Glutamatergic neuron (in vitro differentiated cells): ENCODE results near the gene OR4K17. TPM values are rescaled to one million over a fixed set of nuclear protein-coding genes. Genes with fewer than 3 reads are reported as not detected.
"Not testable (repeated sequence)": the region's sequence is repeated elsewhere in the genome, so short reads cannot be mapped to it uniquely, and the experiment has no call there.

Experiments
- DNase-seq: peaks from one replicate; pipeline ENCODE4 v3.0.0; 2022
- H3K27ac Mint-ChIP-seq: one replicate; pipeline ENCODE4 v1.8.0; 2020; ENCODE audit warnings: mild to moderate bottlenecking, mixed read lengths, inconsistent platforms; ENCODE audit not compliant: unreplicated experiment
- H3K27me3 Mint-ChIP-seq: one replicate; pipeline ENCODE4 v1.8.0; 2020; ENCODE audit warnings: mild to moderate bottlenecking, moderate library complexity, mixed read lengths, inconsistent platforms; ENCODE audit not compliant: unreplicated experiment
- H3K36me3 Mint-ChIP-seq: one replicate; pipeline ENCODE4 v1.8.0; 2020; ENCODE audit warnings: mild to moderate bottlenecking, mixed read lengths, inconsistent platforms; ENCODE audit not compliant: unreplicated experiment
- H3K4me1 Mint-ChIP-seq: one replicate; pipeline ENCODE4 v1.8.0; 2020; ENCODE audit warnings: mild to moderate bottlenecking, low read depth, mixed read lengths, inconsistent platforms; ENCODE audit not compliant: unreplicated experiment
- H3K4me3 Mint-ChIP-seq: one replicate; pipeline ENCODE4 v1.8.0; 2020; ENCODE audit warnings: mild to moderate bottlenecking, mixed read lengths, inconsistent platforms; ENCODE audit not compliant: unreplicated experiment
- H3K9me3 Mint-ChIP-seq: one replicate; pipeline ENCODE4 v1.8.0; 2020; ENCODE audit warnings: mild to moderate bottlenecking, moderate library complexity, mixed read lengths, inconsistent platforms; ENCODE audit not compliant: unreplicated experiment
- total RNA-seq: library from RNA; stranded (reverse); fragmentation: NEBNext Ultra II Directional; extraction: Animal tissue kit (Norgen Biotek cat#: 25700); gene quantifications from one replicate; pipeline ENCODE4 v1.2.1, GENCODE V29; 2021; ENCODE audit not compliant: unreplicated experiment
- TF ChIP-seq, protein P1 (sequence below): fragments of 200-600 bp; sonication (generic); IDR thresholded peaks from one replicate; pipeline ENCODE4 v1.5.0; 2021; ENCODE audit not compliant: partially characterized antibody, unreplicated experiment

OR4K17 gene
- total RNA-seq, 1 donor from 2014 or later, result not detected

DNA sequence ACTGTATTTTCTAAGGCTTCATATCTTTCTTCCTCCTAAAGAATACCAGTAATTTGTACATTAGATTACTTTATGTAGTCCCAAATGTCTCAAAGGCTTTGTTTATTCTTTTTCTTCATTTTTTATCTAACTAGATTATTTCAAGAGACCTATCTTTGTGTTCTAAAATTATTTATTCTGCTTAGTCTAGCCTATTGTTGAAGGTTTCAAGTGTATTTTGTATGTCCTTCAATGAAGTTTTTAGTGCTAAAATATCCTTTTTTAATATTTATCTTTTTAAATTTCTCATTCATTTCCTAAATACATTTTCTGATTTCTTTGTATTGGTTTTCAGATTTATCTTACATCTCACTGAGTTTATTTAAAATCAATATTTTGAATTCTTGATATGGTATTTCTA, 53.9 kb downstream of the OR4K17 start:
- Mint-ChIP-seq H3K27me3 (no peaks in the 10 kb centered on the region), H3K36me3 (peaks cover 4% of the 10 kb centered on the region), H3K27ac (no peak overlapping the region), H3K4me3 (no peak overlapping the region), H3K4me1 (no peaks in the 10 kb centered on the region), H3K9me3 (peaks cover 7% of the 10 kb centered on the region)
- no peak for DNase-seq
- TF ChIP-seq, protein P1, sequence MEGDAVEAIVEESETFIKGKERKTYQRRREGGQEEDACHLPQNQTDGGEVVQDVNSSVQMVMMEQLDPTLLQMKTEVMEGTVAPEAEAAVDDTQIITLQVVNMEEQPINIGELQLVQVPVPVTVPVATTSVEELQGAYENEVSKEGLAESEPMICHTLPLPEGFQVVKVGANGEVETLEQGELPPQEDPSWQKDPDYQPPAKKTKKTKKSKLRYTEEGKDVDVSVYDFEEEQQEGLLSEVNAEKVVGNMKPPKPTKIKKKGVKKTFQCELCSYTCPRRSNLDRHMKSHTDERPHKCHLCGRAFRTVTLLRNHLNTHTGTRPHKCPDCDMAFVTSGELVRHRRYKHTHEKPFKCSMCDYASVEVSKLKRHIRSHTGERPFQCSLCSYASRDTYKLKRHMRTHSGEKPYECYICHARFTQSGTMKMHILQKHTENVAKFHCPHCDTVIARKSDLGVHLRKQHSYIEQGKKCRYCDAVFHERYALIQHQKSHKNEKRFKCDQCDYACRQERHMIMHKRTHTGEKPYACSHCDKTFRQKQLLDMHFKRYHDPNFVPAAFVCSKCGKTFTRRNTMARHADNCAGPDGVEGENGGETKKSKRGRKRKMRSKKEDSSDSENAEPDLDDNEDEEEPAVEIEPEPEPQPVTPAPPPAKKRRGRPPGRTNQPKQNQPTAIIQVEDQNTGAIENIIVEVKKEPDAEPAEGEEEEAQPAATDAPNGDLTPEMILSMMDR, result no peak

DNA sequence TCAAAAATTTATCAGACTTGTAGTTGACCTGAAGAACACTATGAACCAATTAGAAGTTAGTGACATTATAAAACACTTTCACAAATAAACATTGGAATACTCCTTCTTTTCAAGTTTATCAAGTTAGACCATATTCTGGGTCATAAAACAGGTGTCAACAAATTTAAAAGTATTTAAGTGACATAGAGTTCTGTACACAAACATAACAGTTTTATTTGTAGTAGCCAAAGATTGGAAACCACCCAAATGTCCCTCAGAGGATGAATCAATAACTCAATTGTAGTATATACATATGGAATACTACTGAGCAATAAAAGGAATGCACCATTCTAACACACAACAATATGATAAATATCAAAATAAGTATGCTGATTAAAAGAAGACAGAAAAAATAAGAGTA, 56.6 kb downstream of the OR4K17 start:
- TF ChIP-seq, protein P1, result no peak
- peaks cover 8% of the 10 kb centered on the region for H3K9me3 Mint-ChIP-seq
- no peak overlapping the region for H3K4me3 Mint-ChIP-seq
- no peaks in the 10 kb centered on the region for H3K4me1 Mint-ChIP-seq
- peaks cover 8% of the 10 kb centered on the region for H3K36me3 Mint-ChIP-seq
- no peak overlapping the region for H3K27ac Mint-ChIP-seq
- H3K27me3 Mint-ChIP-seq, result no peaks in the 10 kb centered on the region
- no peak for DNase-seq

DNA sequence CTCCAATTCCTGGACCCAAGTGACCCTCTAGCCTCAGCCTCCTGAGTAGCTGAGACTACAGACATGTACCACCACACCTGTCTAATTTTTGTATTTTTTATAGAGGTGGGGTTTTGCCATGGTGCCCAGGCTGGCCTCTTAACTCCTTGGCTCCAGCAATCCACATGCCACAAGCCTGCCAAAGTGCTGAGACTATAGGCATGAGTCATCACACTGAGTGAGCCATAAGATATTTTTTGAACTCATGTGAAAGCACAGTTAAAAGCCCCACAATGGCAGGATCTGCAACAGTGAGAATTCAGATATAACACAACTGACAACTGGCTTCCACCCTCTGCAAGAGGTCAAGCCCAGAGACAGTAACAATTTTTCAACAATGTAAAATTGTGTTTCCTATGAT, 59.3 kb downstream of the OR4K17 start:
- H3K4me3 Mint-ChIP-seq, H3K36me3 Mint-ChIP-seq, H3K27me3 Mint-ChIP-seq, H3K27ac Mint-ChIP-seq, H3K4me1 Mint-ChIP-seq, DNase-seq: not testable (repeated sequence)
- peaks cover 12% of the 10 kb centered on the region for H3K9me3 Mint-ChIP-seq

Other genes starting within 250 kb of the OR4K17 start
- gene OR4K2, start 235.6 kb upstream of the OR4K17 start, total RNA-seq, result not detected
- not detected for gene OR4K5, start 190.1 kb upstream of the OR4K17 start, total RNA-seq
- not detected for gene OR4K1, start 179.8 kb upstream of the OR4K17 start, total RNA-seq
- gene OR4K15, start 135.1 kb upstream of the OR4K17 start, total RNA-seq, result not detected
- gene OR4Q2, start 108.6 kb upstream of the OR4K17 start, total RNA-seq, result not detected
- gene OR4K14, start 91.4 kb upstream of the OR4K17 start, total RNA-seq, result not detected
- gene OR4K13, start 74.7 kb upstream of the OR4K17 start, total RNA-seq, result not detected
- gene OR4L1, start 50.7 kb upstream of the OR4K17 start, total RNA-seq, result not detected
- not detected for gene OR4N5, start 28.1 kb downstream of the OR4K17 start, total RNA-seq
- gene OR11G2, start 80.2 kb downstream of the OR4K17 start, total RNA-seq, result not detected
- gene OR11H6, start 113.0 kb downstream of the OR4K17 start, total RNA-seq, result not detected
- not detected for gene OR11H7, start 118.2 kb downstream of the OR4K17 start, total RNA-seq
- gene OR11H4, start 128.5 kb downstream of the OR4K17 start, total RNA-seq, result not detected
- gene TTC5, start 195.2 kb downstream of the OR4K17 start, total RNA-seq, result 37.4 TPM
- gene CCNB1IP1, start 222.5 kb downstream of the OR4K17 start, total RNA-seq, result 95.8 TPM
- 33.9 TPM for gene PARP2, start 232.9 kb downstream of the OR4K17 start, total RNA-seq